Retinal pigment epithelial cell (primary cell): ENCODE measurements around the gene LYRM7.

Source experiments
- DNase-seq: peaks from one replicate; pipeline ENCODE4 v3.0.0-alpha.2; 2010; ENCODE audit warnings: low read depth
- H3K4me3 ChIP-seq: 2 replicates; pipeline ENCODE4 v1.5.1; 2011; ENCODE audit warnings: mild to moderate bottlenecking, low read length, control low read depth, moderate library complexity
- CTCF ChIP-seq: conservative IDR thresholded peaks from 2 replicates; pipeline ENCODE4 v1.5.1; 2011; ENCODE audit warnings: low read depth, low read length, control low read depth, inconsistent platforms

The LYRM7 gene

GRCh38 chr5:131221008-131221703 is 50.4 kb downstream of the LYRM7 start:
- TF ChIP-seq CTCF: no peak

GRCh38 chr5:131221888-131222287 is 51.1 kb downstream of the LYRM7 start:
- no peak for DNase-seq

More at GRCh38 chr5:131221008-131221703, 50.4 kb downstream of the LYRM7 start:
- H3K4me3 ChIP-seq: no peak overlapping the region
- no peak for DNase-seq

GRCh38 chr5:131222731-131223130 is 52.0 kb downstream of the LYRM7 start:
- DNase-seq: no peak
- no peak for TF ChIP-seq CTCF
- H3K4me3 ChIP-seq: no peak overlapping the region

More at GRCh38 chr5:131221888-131222287, 51.1 kb downstream of the LYRM7 start:
- TF ChIP-seq CTCF: no peak
- H3K4me3 ChIP-seq: no peak overlapping the region

- no peak for TF ChIP-seq CTCF
Observed at GRCh38 chr5:131223751-131224386, 53.1 kb downstream of the LYRM7 start.

GRCh38 chr5:131224387-131225201 is 53.9 kb downstream of the LYRM7 start:
- no peak overlapping the region for H3K4me3 ChIP-seq
- no peak for DNase-seq
- no peak for TF ChIP-seq CTCF

More at GRCh38 chr5:131223751-131224386, 53.1 kb downstream of the LYRM7 start:
- no peak for DNase-seq
- no peak overlapping the region for H3K4me3 ChIP-seq

- no peak for TF ChIP-seq CTCF
- DNase-seq: no peak
- H3K4me3 ChIP-seq: no peak overlapping the region
Observed at GRCh38 chr5:131225282-131225974, 54.7 kb downstream of the LYRM7 start.
